Ovary (tissue), 3 donors: ENCODE measurements around the gene LTF.

ENCODE experiments used
- CTCF ChIP-seq, 3 donors: fragments of 450-650 bp in 2 of 3; fragments of 200-600 bp in 1 of 3; IDR thresholded peaks; one replicate each; pipeline versions ENCODE4 v1.5.1 to v1.8.0; 2016 to 2022; ENCODE audit warnings: antibody characterized with exemption in 3 of 3, mild to moderate bottlenecking in 1 of 3
- POLR2A ChIP-seq: fragments of 450-650 bp; IDR thresholded peaks from one replicate; pipeline ENCODE4 v1.6.1; 2017; ENCODE audit warnings: antibody characterized with exemption, mild to moderate bottlenecking, moderate library complexity
- donor health status: DM: no; HTN: no; CAD: no.

- TF ChIP-seq CTCF (IDR thresholded peaks at IDR 0.05) (no peak), POLR2A (no peak)
Measured at GRCh38 chr3:46463868-46464241, 850 bp downstream of the LTF start.
